ENCODE measurements around the gene G6PD. TPM values are rescaled to one million over a fixed set of nuclear protein-coding genes. Genes with fewer than 3 reads are reported as not detected.

The G6PD gene
- total and polyA plus RNA-seq, 4 donors = 1.9 to 23.6 (median 5.5) TPM

- H3K36me3 ChIP-seq (ENCODE audit: control insufficient read depth in 4 of 4, insufficient read depth in 3 of 4, low read depth in 1 of 4, low read length in 3 of 4) = no peaks in the 10 kb centered on the region
- H3K4me3 ChIP-seq (ENCODE audit: low read depth in 1 of 3, low read length in 3 of 3) = peak overlapping the region; percentile 37 to 63 (median 53)
- H3K9ac ChIP-seq (ENCODE audit: low read depth in 1 of 2, low read length in 2 of 2) = peak overlapping the region; percentile 32 to 83
- H3K4me1 ChIP-seq (ENCODE audit: control insufficient read depth in 4 of 4, insufficient read depth in 4 of 4, low read length in 3 of 4) = peaks cover 0 to 32% (median 21%) of the 10 kb centered on the region in 4 donors
- H3K9me3 ChIP-seq (ENCODE audit: control insufficient read depth in 4 of 4, low read length in 3 of 4) = no peaks in the 10 kb centered on the region
- no peak for DNase-seq (ENCODE audit: low spot score)
- H3K27me3 ChIP-seq (ENCODE audit: control insufficient read depth in 4 of 4, insufficient read depth in 4 of 4, low read length in 3 of 4) = no peaks in the 10 kb centered on the region
- TF ChIP-seq EGR1 (IDR thresholded peaks at IDR 0.05; ENCODE audit: low read depth in 2 of 2) (no peak), CTCF (IDR thresholded peaks at IDR 0.05; ENCODE audit: low read depth, low read length, missing input control) (no peak), SP1 (IDR thresholded peaks at IDR 0.05) (no peak), HNF4A (conservative IDR thresholded peaks at IDR 0.05) (no peak), ZBTB33 (IDR thresholded peaks at IDR 0.05) (no peak), JUND (IDR thresholded peaks at IDR 0.05) (no peak), MAX (IDR thresholded peaks at IDR 0.05) (no peak), ATF3 (IDR thresholded peaks at IDR 0.05) (no peak), YY1 (IDR thresholded peaks at IDR 0.05) (no peak), RAD21 (IDR thresholded peaks at IDR 0.05) (no peak), NR2F2 (IDR thresholded peaks at IDR 0.05) (no peak), RXRA (IDR thresholded peaks at IDR 0.05) (no peak), FOXA1 (IDR thresholded peaks at IDR 0.05) (no peak), FOXA2 (IDR thresholded peaks at IDR 0.05) (no peak), GABPA (IDR thresholded peaks at IDR 0.05 in 1 of 2, conservative IDR thresholded peaks at IDR 0.05 in 1 of 2) (no peak), HNF4G (IDR thresholded peaks at IDR 0.05) (no peak)
- TF ChIP-seq, protein P1, sequence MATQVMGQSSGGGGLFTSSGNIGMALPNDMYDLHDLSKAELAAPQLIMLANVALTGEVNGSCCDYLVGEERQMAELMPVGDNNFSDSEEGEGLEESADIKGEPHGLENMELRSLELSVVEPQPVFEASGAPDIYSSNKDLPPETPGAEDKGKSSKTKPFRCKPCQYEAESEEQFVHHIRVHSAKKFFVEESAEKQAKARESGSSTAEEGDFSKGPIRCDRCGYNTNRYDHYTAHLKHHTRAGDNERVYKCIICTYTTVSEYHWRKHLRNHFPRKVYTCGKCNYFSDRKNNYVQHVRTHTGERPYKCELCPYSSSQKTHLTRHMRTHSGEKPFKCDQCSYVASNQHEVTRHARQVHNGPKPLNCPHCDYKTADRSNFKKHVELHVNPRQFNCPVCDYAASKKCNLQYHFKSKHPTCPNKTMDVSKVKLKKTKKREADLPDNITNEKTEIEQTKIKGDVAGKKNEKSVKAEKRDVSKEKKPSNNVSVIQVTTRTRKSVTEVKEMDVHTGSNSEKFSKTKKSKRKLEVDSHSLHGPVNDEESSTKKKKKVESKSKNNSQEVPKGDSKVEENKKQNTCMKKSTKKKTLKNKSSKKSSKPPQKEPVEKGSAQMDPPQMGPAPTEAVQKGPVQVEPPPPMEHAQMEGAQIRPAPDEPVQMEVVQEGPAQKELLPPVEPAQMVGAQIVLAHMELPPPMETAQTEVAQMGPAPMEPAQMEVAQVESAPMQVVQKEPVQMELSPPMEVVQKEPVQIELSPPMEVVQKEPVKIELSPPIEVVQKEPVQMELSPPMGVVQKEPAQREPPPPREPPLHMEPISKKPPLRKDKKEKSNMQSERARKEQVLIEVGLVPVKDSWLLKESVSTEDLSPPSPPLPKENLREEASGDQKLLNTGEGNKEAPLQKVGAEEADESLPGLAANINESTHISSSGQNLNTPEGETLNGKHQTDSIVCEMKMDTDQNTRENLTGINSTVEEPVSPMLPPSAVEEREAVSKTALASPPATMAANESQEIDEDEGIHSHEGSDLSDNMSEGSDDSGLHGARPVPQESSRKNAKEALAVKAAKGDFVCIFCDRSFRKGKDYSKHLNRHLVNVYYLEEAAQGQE (IDR thresholded peaks at IDR 0.05) = no peak
- peak overlapping the region; percentile 89 to 96 for H3K27ac ChIP-seq (ENCODE audit: low read depth in 1 of 2, low read length in 2 of 2)
- WGBS = 34% methylated on average over 5 of the region's 5 CpGs
Measured at GRCh38 chrX:154541589-154541895, 5.1 kb downstream of the G6PD start.
